IMR-90 (cell line): ENCODE data around the gene SETX.

Experiments used
- POLR2A ChIP-seq: IDR thresholded peaks from 2 replicates; pipeline ENCODE4 v1.6.1; 2012; ENCODE audit warnings: mild to moderate bottlenecking, low read depth, low read length
- RAD21 ChIP-seq: IDR thresholded peaks from 2 replicates; pipeline ENCODE4 v1.6.1; 2012; ENCODE audit warnings: low read length, improper control_type of control experiment
- RFX5 ChIP-seq: IDR thresholded peaks from 2 replicates; pipeline ENCODE4 v1.8.0; 2012; ENCODE audit warnings: low read depth, mild to moderate bottlenecking, low read length, moderate library complexity
- SMC3 ChIP-seq: fragments of 150-350 bp; IDR thresholded peaks from 2 replicates; pipeline ENCODE4 v1.6.1; 2016; ENCODE audit warnings: low read depth, mild to moderate bottlenecking, antibody characterized with exemption, low read length, moderate library complexity
- TF ChIP-seq, protein P1 (sequence below): conservative IDR thresholded peaks from 2 replicates; pipeline ENCODE4 v1.5.1; 2012; ENCODE audit warnings: mild to moderate bottlenecking, low read depth, low read length, improper control_type of control experiment

DNA sequence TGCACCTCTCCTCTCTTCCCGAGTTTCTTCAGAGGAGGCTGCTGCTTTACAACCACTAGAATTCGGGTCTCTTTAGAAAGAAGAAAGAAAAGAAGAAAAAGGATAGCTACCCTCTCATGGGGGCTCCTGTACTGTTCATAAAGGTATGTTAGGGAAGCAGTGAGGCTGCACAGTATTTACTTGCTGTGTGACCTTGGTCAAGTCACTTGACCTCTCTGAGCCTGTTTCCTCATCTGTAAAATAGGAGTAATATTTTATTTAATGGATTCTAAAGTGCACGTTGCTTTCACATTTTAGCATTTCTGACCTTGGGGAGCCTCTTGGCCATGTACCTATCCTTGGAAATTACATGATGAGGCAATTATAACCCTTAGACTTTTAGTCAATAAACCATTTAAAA, 88.8 kb downstream of the SETX start:
- TF ChIP-seq POLR2A (no peak), SMC3 (no peak), RAD21 (no peak), RFX5 (no peak)
- TF ChIP-seq, protein P1, sequence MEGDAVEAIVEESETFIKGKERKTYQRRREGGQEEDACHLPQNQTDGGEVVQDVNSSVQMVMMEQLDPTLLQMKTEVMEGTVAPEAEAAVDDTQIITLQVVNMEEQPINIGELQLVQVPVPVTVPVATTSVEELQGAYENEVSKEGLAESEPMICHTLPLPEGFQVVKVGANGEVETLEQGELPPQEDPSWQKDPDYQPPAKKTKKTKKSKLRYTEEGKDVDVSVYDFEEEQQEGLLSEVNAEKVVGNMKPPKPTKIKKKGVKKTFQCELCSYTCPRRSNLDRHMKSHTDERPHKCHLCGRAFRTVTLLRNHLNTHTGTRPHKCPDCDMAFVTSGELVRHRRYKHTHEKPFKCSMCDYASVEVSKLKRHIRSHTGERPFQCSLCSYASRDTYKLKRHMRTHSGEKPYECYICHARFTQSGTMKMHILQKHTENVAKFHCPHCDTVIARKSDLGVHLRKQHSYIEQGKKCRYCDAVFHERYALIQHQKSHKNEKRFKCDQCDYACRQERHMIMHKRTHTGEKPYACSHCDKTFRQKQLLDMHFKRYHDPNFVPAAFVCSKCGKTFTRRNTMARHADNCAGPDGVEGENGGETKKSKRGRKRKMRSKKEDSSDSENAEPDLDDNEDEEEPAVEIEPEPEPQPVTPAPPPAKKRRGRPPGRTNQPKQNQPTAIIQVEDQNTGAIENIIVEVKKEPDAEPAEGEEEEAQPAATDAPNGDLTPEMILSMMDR, result no peak
